ENCODE measurements around the gene HSPB2. TPM values are rescaled to one million over a fixed set of nuclear protein-coding genes. Genes with fewer than 3 reads are reported as not detected.

Gene HSPB2
- total RNA-seq, 1 experiment from 2014 or later: not detected

DNA sequence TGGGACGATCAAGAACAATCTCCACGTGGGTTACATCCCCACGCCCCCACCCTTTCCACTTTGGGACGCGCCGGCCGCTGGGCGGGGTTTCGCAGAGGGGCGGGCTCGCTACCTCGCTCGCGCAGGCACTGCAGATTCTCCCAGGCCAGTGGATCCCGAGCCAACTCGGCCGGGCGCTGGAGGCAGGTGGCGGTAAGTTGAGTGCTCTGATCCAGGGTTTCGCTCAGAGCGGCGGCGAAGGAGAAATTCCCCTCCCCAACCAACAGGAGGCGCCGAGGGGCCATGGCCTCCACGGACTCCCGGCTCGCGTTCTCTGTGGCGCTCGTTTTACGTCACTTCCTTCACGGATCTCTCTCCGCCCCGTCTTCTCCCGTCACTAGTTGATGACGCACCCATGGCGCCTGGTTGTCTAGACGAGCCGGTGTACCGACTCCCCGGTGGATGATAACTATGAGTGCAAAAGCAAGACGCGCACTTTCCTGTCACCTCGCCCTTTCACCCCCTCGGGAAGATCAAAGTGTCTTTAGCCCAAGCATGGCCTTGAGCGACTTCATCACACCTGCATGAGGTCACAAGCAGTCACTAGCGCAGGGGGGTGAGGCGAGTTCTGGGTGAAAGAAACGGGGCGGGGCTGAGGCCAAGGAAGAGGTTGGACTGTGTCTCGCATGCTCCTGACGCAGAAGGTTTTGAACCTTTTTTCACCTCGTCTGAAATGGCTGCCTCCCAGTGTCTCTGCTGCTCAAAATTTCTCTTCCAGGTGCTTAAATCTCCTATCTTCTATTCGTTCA is 33.5 kb upstream of the HSPB2 start, which contains the start of the genes CFAP68 and FDXACB1:
Gene CFAP68 (plus strand): TSS at position 693 of the 788 bp plus-strand sequence. CDS start 20 bp downstream, at position 713.
Gene FDXACB1 (minus strand): TSS at position 317 of the 788 bp plus-strand sequence. CDS start 33 bp downstream, at position 284.
- peaks cover 3 to 15% of the 10 kb centered on the region in 2 experiments; a peak in 3 of 4 replicates for H3K4me1 ChIP-seq (ENCODE audit: control insufficient read depth in 1 of 2, insufficient read depth in 2 of 2, low read length in 2 of 2)
- ChIA-PET POLR2A (no interaction called here), CTCF (interaction anchor here (1.2 kb wide), 1 partner anchor 103 kb away, joined by 4 read pairs; no protein-coding TSS in a partner anchor), RAD21 (ENCODE audit: low non-redundant PET in 1 of 2, low total read pairs in 2 of 2, uncharacterized antibody in 2 of 2, unreplicated experiment in 2 of 2) (no interaction called here)
- peak; percentile 85 for ATAC-seq
- H2AFZ ChIP-seq (ENCODE audit: low read depth, low read length, poor library complexity, severe bottlenecking): peak within 1 kb of the TSS; percentile 88
- H3K27ac ChIP-seq (ENCODE audit: low read depth, low read length): peak within 1 kb of the TSS; percentile 65
- H3K9ac ChIP-seq (ENCODE audit: low read length): peak within 1 kb of the TSS; percentile 86
- no peaks in the 10 kb centered on the region for H3K9me2 ChIP-seq (ENCODE audit: insufficient read depth)
- no TSS peak for BruUV-seq (replicated peaks)
- DNase-seq (ENCODE audit: low read depth, low spot score): peak; percentile 98
- H3K27me3 ChIP-seq (ENCODE audit: insufficient read depth, low read length): no peaks in the 10 kb centered on the region
- H3K79me2 ChIP-seq (ENCODE audit: insufficient read depth, low read length): 0 out of 2 replicates have a peak, but pooled peaks cover 4% of the 10 kb centered on the region
- intact Hi-C loops (cut with micrococcal nuclease): loop anchor here (1.0 to 5.0 kb wide), 3 partner anchors 103 to 283 kb away; partner anchors contain the start of genes IL18, SDHD and TIMM8B
- H3K4me2 ChIP-seq (ENCODE audit: low read length): peak within 1 kb of the TSS; percentile 90
- H3K4me3 ChIP-seq (replicated peaks in 1 of 2; ENCODE audit: low read depth in 1 of 2, low read length in 2 of 2): peak within 1 kb of the TSS; percentile 83 to 91
- no peaks in the 10 kb centered on the region for H3K9me3 ChIP-seq (ENCODE audit: control insufficient read depth in 1 of 2, insufficient read depth in 1 of 2, low read depth in 1 of 2, low read length in 2 of 2)
- H4K20me1 ChIP-seq (ENCODE audit: insufficient read depth): no peaks in the 10 kb centered on the region
- peaks cover 0 to 9% of the 10 kb centered on the region in 2 experiments; a peak in 1 of 4 replicates for H3K36me3 ChIP-seq (ENCODE audit: control insufficient read depth in 1 of 2, insufficient read depth in 2 of 2, low read length in 2 of 2)
- TF ChIP-seq YY1 (IDR thresholded peaks at IDR 0.05; ENCODE audit: extremely low read depth, insufficient replicate concordance, low read depth, low read length) (peak; percentile 73), TCF7L2 (IDR thresholded peaks at IDR 0.05; ENCODE audit: borderline replicate concordance, extremely low read depth, insufficient read depth, insufficient read length) (peak; percentile 92), EZH2 (IDR thresholded peaks at IDR 0.05) (no peak), FOSL1 (IDR thresholded peaks at IDR 0.05; ENCODE audit: low read depth) (no peak), JUND (IDR thresholded peaks at IDR 0.05) (no peak; the same call in 1 of the 2 replicates), SRF (IDR thresholded peaks at IDR 0.05; ENCODE audit: low read depth) (peak; percentile 94), CEBPB (IDR thresholded peaks at IDR 0.05; ENCODE audit: low read depth) (no peak), POLR2A (IDR thresholded peaks at IDR 0.05; ENCODE audit: borderline replicate concordance, extremely low read depth, insufficient read depth, insufficient read length) (peak; percentile 74), EGR1 (IDR thresholded peaks at IDR 0.05; ENCODE audit: low read depth) (no peak), ZFX (IDR thresholded peaks at IDR 0.05) (no peak; the same call in 1 of the 2 replicates), RAD21 (IDR thresholded peaks at IDR 0.05; ENCODE audit: low read depth) (peak; percentile 91), EZH2phosphoT487 (IDR thresholded peaks at IDR 0.05; ENCODE audit: borderline replicate concordance) (no peak), SIN3A (IDR thresholded peaks at IDR 0.05; ENCODE audit: low read depth) (peak; percentile 65), ZNF274 (IDR thresholded peaks at IDR 0.05; ENCODE audit: low read depth, low read length) (no peak), SP1 (IDR thresholded peaks at IDR 0.05; ENCODE audit: low read depth) (peak; percentile 86), CBX3 (IDR thresholded peaks at IDR 0.05; ENCODE audit: low read depth) (peak; percentile 82)
- TF ChIP-seq, protein P1, sequence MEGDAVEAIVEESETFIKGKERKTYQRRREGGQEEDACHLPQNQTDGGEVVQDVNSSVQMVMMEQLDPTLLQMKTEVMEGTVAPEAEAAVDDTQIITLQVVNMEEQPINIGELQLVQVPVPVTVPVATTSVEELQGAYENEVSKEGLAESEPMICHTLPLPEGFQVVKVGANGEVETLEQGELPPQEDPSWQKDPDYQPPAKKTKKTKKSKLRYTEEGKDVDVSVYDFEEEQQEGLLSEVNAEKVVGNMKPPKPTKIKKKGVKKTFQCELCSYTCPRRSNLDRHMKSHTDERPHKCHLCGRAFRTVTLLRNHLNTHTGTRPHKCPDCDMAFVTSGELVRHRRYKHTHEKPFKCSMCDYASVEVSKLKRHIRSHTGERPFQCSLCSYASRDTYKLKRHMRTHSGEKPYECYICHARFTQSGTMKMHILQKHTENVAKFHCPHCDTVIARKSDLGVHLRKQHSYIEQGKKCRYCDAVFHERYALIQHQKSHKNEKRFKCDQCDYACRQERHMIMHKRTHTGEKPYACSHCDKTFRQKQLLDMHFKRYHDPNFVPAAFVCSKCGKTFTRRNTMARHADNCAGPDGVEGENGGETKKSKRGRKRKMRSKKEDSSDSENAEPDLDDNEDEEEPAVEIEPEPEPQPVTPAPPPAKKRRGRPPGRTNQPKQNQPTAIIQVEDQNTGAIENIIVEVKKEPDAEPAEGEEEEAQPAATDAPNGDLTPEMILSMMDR (IDR thresholded peaks at IDR 0.05 in 2 of 3, conservative IDR thresholded peaks at IDR 0.05 in 1 of 3; ENCODE audit: borderline replicate concordance in 1 of 3, insufficient read depth in 1 of 3, low read depth in 2 of 3, low read length in 2 of 3): peak; percentile 78 to 91 (median 87)
- TF ChIP-seq, protein P2, sequence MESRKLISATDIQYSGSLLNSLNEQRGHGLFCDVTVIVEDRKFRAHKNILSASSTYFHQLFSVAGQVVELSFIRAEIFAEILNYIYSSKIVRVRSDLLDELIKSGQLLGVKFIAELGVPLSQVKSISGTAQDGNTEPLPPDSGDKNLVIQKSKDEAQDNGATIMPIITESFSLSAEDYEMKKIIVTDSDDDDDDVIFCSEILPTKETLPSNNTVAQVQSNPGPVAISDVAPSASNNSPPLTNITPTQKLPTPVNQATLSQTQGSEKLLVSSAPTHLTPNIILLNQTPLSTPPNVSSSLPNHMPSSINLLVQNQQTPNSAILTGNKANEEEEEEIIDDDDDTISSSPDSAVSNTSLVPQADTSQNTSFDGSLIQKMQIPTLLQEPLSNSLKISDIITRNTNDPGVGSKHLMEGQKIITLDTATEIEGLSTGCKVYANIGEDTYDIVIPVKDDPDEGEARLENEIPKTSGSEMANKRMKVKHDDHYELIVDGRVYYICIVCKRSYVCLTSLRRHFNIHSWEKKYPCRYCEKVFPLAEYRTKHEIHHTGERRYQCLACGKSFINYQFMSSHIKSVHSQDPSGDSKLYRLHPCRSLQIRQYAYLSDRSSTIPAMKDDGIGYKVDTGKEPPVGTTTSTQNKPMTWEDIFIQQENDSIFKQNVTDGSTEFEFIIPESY (IDR thresholded peaks at IDR 0.05; ENCODE audit: extremely low read depth, insufficient replicate concordance, low read length): peak; percentile 8
- TF ChIP-seq, protein P3, sequence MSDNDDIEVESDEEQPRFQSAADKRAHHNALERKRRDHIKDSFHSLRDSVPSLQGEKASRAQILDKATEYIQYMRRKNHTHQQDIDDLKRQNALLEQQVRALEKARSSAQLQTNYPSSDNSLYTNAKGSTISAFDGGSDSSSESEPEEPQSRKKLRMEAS (IDR thresholded peaks at IDR 0.05): peak; percentile 81
- TF ChIP-seq, protein P4, sequence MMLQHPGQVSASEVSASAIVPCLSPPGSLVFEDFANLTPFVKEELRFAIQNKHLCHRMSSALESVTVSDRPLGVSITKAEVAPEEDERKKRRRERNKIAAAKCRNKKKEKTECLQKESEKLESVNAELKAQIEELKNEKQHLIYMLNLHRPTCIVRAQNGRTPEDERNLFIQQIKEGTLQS (IDR thresholded peaks at IDR 0.05): no peak
